Body of pancreas (tissue), 4 donors: Measurements from ENCODE around the gene GPBP1L1.

Source experiments
- POLR2A ChIP-seq, 3 donors: fragments of 450-650 bp; IDR thresholded peaks; one replicate each; pipeline ENCODE4 v1.6.1; 2016; ENCODE audit warnings: antibody characterized with exemption in 3 of 3, mild to moderate bottlenecking in 2 of 3
- TF ChIP-seq, protein P1 (sequence below), 7 experiments: fragments of 450-650 bp in 4 of 7; fragments of 200-600 bp in 3 of 7; sonication (generic) in 3 of 7; IDR thresholded peaks; one replicate each; pipeline ENCODE4 v1.5.1; 2016 to 2019; ENCODE audit warnings: antibody characterized with exemption in 7 of 7

GRCh38 chr1:45656573-45657226, 29.6 kb downstream of the GPBP1L1 start:
- TF ChIP-seq, protein P1, sequence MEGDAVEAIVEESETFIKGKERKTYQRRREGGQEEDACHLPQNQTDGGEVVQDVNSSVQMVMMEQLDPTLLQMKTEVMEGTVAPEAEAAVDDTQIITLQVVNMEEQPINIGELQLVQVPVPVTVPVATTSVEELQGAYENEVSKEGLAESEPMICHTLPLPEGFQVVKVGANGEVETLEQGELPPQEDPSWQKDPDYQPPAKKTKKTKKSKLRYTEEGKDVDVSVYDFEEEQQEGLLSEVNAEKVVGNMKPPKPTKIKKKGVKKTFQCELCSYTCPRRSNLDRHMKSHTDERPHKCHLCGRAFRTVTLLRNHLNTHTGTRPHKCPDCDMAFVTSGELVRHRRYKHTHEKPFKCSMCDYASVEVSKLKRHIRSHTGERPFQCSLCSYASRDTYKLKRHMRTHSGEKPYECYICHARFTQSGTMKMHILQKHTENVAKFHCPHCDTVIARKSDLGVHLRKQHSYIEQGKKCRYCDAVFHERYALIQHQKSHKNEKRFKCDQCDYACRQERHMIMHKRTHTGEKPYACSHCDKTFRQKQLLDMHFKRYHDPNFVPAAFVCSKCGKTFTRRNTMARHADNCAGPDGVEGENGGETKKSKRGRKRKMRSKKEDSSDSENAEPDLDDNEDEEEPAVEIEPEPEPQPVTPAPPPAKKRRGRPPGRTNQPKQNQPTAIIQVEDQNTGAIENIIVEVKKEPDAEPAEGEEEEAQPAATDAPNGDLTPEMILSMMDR (IDR thresholded peaks at IDR 0.05), result no peak
- no peak for TF ChIP-seq POLR2A (IDR thresholded peaks at IDR 0.05)
